PC-3 (cell line): Measurements from ENCODE around the gene TMEM82. TPM values are rescaled to one million over a fixed set of nuclear protein-coding genes. Genes with fewer than 3 reads are reported as not detected.

ENCODE experiments used
- ATAC-seq: fragments of 200-7000 bp; cut with Tn5 transposase; 2 replicates; pipeline ENCODE4 v1.9.1; 2020; ENCODE audit warnings: mild to moderate bottlenecking, moderate library complexity
- BruUV-seq: library from RNA; stranded (reverse); fragments of 400-500 nt; replicated peaks from 2 replicates; lab custom pipeline; 2021; lab: Mats Ljungman, UMichigan
- CTCF ChIA-PET: fragments of 300-600 bp; sonication (Branson Sonifier 250); formaldehyde crosslinking; loops from one replicate; lab custom pipeline; 2022; ENCODE audit warnings: antibody characterized with exemption; lab: Charles Lee
- POLR2A ChIA-PET: fragments of 300-600 bp; sonication (Branson Sonifier 250); formaldehyde crosslinking; loops from one replicate; lab custom pipeline; 2022; ENCODE audit warnings: antibody characterized with exemption; ENCODE audit not compliant: unreplicated experiment; lab: Charles Lee
- DNase-seq: peaks from one replicate; pipeline ENCODE4 v3.0.0-alpha.2; 2015
- H2AFZ ChIP-seq: fragments of 300-600 bp; sonication (generic); 2 replicates; pipeline ENCODE4 v1.6.0; 2016; ENCODE audit warnings: antibody characterized with exemption, low read length
- H3F3A ChIP-seq: fragments of 300-600 bp; sonication (generic); one replicate; pipeline ENCODE4 v1.6.0; 2017; ENCODE audit warnings: antibody characterized with exemption, low read length, control low read depth, mild to moderate bottlenecking; ENCODE audit not compliant: unreplicated experiment
- H3K27ac ChIP-seq: fragments of 300-600 bp; sonication (generic); 2 replicates; pipeline ENCODE4 v1.5.1; 2016; ENCODE audit warnings: mild to moderate bottlenecking, low read length
- H3K27me3 ChIP-seq: fragments of 300-600 bp; sonication (generic); 2 replicates; pipeline ENCODE4 v1.6.1; 2016; ENCODE audit warnings: low read length, mixed read lengths
- H3K36me3 ChIP-seq: fragments of 300-600 bp; sonication (generic); 2 replicates; pipeline ENCODE4 v1.6.1; 2016; ENCODE audit warnings: low read depth, mixed run types, low read length, mixed read lengths
- H3K4me1 ChIP-seq: fragments of 300-600 bp; sonication (generic); 2 replicates; pipeline ENCODE4 v1.5.1; 2016; ENCODE audit warnings: low read length; ENCODE audit not compliant: insufficient read depth
- H3K4me2 ChIP-seq: fragments of 300-600 bp; sonication (generic); 2 replicates; pipeline ENCODE4 v1.6.0; 2016; ENCODE audit warnings: low read length
- H3K4me3 ChIP-seq: fragments of 300-600 bp; sonication (generic); 2 replicates; pipeline ENCODE4 v1.5.1; 2016; ENCODE audit warnings: mild to moderate bottlenecking, low read length, mixed read lengths
- H3K79me2 ChIP-seq: fragments of 300-600 bp; sonication (generic); 2 replicates; pipeline ENCODE4 v1.6.1; 2017; ENCODE audit warnings: low read length, mixed read lengths
- H3K9ac ChIP-seq: fragments of 300-600 bp; sonication (generic); 2 replicates; pipeline ENCODE4 v1.6.0; 2016; ENCODE audit warnings: mild to moderate bottlenecking, low read length
- H3K9me2 ChIP-seq: fragments of 300-600 bp; sonication (generic); replicated peaks from 2 replicates; pipeline ENCODE4 v1.6.1; 2016; ENCODE audit warnings: mixed run types, low read length, mixed read lengths
- H3K9me3 ChIP-seq: fragments of 300-600 bp; sonication (generic); 2 replicates; pipeline ENCODE4 v1.6.1; 2016; ENCODE audit warnings: low read length, mixed read lengths
- H4K20me1 ChIP-seq: fragments of 300-600 bp; sonication (generic); 2 replicates; pipeline ENCODE4 v1.6.1; 2016; ENCODE audit warnings: low read length, mixed read lengths
- CTCF ChIP-seq: fragments of 300-600 bp; sonication (generic); conservative IDR thresholded peaks from 2 replicates; pipeline ENCODE4 v1.5.1; 2017; ENCODE audit warnings: antibody characterized with exemption, low read depth, mild to moderate bottlenecking, low read length
- EZH2 ChIP-seq: fragments of 300-600 bp; sonication (generic); IDR thresholded peaks from one replicate; pipeline ENCODE4 v1.6.1; 2017; ENCODE audit warnings: antibody characterized with exemption, mild to moderate bottlenecking, low read length; ENCODE audit not compliant: unreplicated experiment
- EZH2phosphoT487 ChIP-seq: fragments of 300-600 bp; sonication (generic); IDR thresholded peaks from 2 replicates; pipeline ENCODE4 v1.6.1; 2018; ENCODE audit warnings: mild to moderate bottlenecking, antibody characterized with exemption, low read length, borderline replicate concordance
- intact Hi-C: fragments of 100-400 bp; cut with micrococcal nuclease; formaldehyde crosslinking; loops from 2 replicates; pipeline ENCODE4 v1.9.0; 2023
- total RNA-seq: library from RNA; depleted of rRNA; stranded (reverse); fragments of >200 nt; gene quantifications from 2 replicates; pipeline ENCODE4 v1.2.3, GENCODE V29; 2014

The TMEM82 gene
- total RNA-seq, 1 experiment from 2014 or later, result not detected

GRCh38 chr1:15732686-15733081 lies 9.6 kb upstream of the TMEM82 start:
- no peaks in the 10 kb centered on the region for H3K79me2 ChIP-seq
- H3K4me1 ChIP-seq, result no peaks in the 10 kb centered on the region
- no peak overlapping the region for H3K4me2 ChIP-seq
- H3K4me3 ChIP-seq, result no peak overlapping the region
- ChIA-PET POLR2A (no interaction called here), CTCF (no interaction called here)
- DNase-seq, result no peak
- TF ChIP-seq EZH2phosphoT487, result no peak
- TF ChIP-seq CTCF, result no peak
- TF ChIP-seq EZH2, result no peak
- H3K27ac ChIP-seq, result no peak overlapping the region
- H3K9me3 ChIP-seq, result no peaks in the 10 kb centered on the region
- BruUV-seq, result no TSS peak
- no peak overlapping the region for H3K9ac ChIP-seq
- no peak for ATAC-seq
- H3K36me3 ChIP-seq, result 0 out of 2 replicates have a peak, but pooled peaks cover 3% of the 10 kb centered on the region
- H3K27me3 ChIP-seq, result no peaks in the 10 kb centered on the region
- intact Hi-C loops, result no loop called here
- H3F3A ChIP-seq, result no peaks in the 10 kb centered on the region
- H4K20me1 ChIP-seq, result no peaks in the 10 kb centered on the region
- no peak overlapping the region for H2AFZ ChIP-seq
- no peaks in the 10 kb centered on the region for H3K9me2 ChIP-seq

- intact Hi-C loops, result no loop called here
- TF ChIP-seq EZH2 (no peak), EZH2phosphoT487 (no peak), CTCF (no peak)
- no peak overlapping the region for H3K27ac ChIP-seq
- 0 out of 2 replicates have a peak, but pooled peaks cover 3% of the 10 kb centered on the region for H3K36me3 ChIP-seq
- no peaks in the 10 kb centered on the region for H3K9me2 ChIP-seq
- POLR2A ChIA-PET, result no interaction called here
- H3K4me3 ChIP-seq, result no peak overlapping the region
- no peaks in the 10 kb centered on the region for H3K27me3 ChIP-seq
- no TSS peak for BruUV-seq
- H3K9me3 ChIP-seq, result no peaks in the 10 kb centered on the region
- no peak for ATAC-seq
- no peaks in the 10 kb centered on the region for H4K20me1 ChIP-seq
- H3K79me2 ChIP-seq, result no peaks in the 10 kb centered on the region
- H2AFZ ChIP-seq, result no peak overlapping the region
- CTCF ChIA-PET, result no interaction called here
- H3K4me2 ChIP-seq, result no peak overlapping the region
- no peak for DNase-seq
- H3K4me1 ChIP-seq, result no peaks in the 10 kb centered on the region
- H3F3A ChIP-seq, result no peaks in the 10 kb centered on the region
- no peak overlapping the region for H3K9ac ChIP-seq
Measured at GRCh38 chr1:15733218-15733725, 9.0 kb upstream of the TMEM82 start.

GRCh38 chr1:15733726-15734226 lies 8.5 kb upstream of the TMEM82 start:
- BruUV-seq, result no TSS peak
- Histone ChIP-seq H4K20me1 (no peaks in the 10 kb centered on the region), H3K9ac (no peak overlapping the region), H3K79me2 (no peaks in the 10 kb centered on the region), H3K27ac (no peak overlapping the region), H3K9me3 (no peaks in the 10 kb centered on the region), H3K4me3 (no peak overlapping the region), H3K4me2 (no peak overlapping the region), H3F3A (no peaks in the 10 kb centered on the region), H3K4me1 (no peaks in the 10 kb centered on the region), H2AFZ (no peak overlapping the region), H3K9me2 (no peaks in the 10 kb centered on the region), H3K36me3 (0 out of 2 replicates have a peak, but pooled peaks cover 3% of the 10 kb centered on the region), H3K27me3 (no peaks in the 10 kb centered on the region)
- ChIA-PET CTCF (no interaction called here), POLR2A (no interaction called here)
- DNase-seq, result no peak
- intact Hi-C loops, result no loop called here
- no peak for TF ChIP-seq CTCF
- TF ChIP-seq EZH2phosphoT487, result no peak
- no peak for TF ChIP-seq EZH2
- no peak for ATAC-seq
